BLaER1 treated with 17β-estradiol and CSF1 and Interleukin-3, amounts not matched to agents 10 nM and 100 nM (cell line): ENCODE measurements around the gene GPC6.

Source experiments
- H3K27ac ChIP-seq, 11 experiments: shearing (Covaris generic); formaldehyde crosslinking; 2 replicates each; pipeline ENCODE4 v1.8.1; 2022
- H3K27me3 ChIP-seq, 11 experiments: shearing (Covaris generic); formaldehyde crosslinking; 2 replicates each; pipeline ENCODE4 v1.8.1; 2022
- H3K36me3 ChIP-seq, 11 experiments: shearing (Covaris generic); formaldehyde crosslinking; 2 replicates each; pipeline ENCODE4 v1.8.1; 2022
- H3K4me1 ChIP-seq, 10 experiments: shearing (Covaris generic); formaldehyde crosslinking; 2 replicates each; pipeline ENCODE4 v1.8.1; 2022
- H3K4me2 ChIP-seq, 11 experiments: shearing (Covaris generic); formaldehyde crosslinking; 2 replicates each; pipeline ENCODE4 v1.8.1; 2022
- H3K4me3 ChIP-seq, 10 experiments: shearing (Covaris generic); formaldehyde crosslinking; 2 replicates each; pipeline ENCODE4 v1.8.1; 2022
- H3K9ac ChIP-seq, 11 experiments: shearing (Covaris generic); formaldehyde crosslinking; 2 replicates each; pipeline ENCODE4 v1.8.1; 2022
- H3K9me3 ChIP-seq, 11 experiments: shearing (Covaris generic); formaldehyde crosslinking; replicated peaks in 1 of 11; 2 replicates each; pipeline ENCODE4 v1.8.1; 2022
- H4K20me1 ChIP-seq, 11 experiments: shearing (Covaris generic); formaldehyde crosslinking; 2 replicates each; pipeline ENCODE4 v1.8.1; 2022
- Cebpa-rat ChIP-seq, 11 experiments: shearing (Covaris generic); IDR thresholded peaks; 2 replicates each; pipeline ENCODE4 v1.8.1; 2022

GPC6 gene

GRCh38 chr13:93227878-93228642 lies 1.5 kb downstream of the GPC6 start:
- Histone ChIP-seq H3K36me3 (no peaks in the 10 kb centered on the region), H3K27ac (no peak overlapping the region), H3K9me3 (peaks cover 18 to 24% (median 22%) of the 10 kb centered on the region in 11 experiments), H3K4me2 (no peak overlapping the region), H3K4me3 (no peak overlapping the region), H3K4me1 (no peaks in the 10 kb centered on the region), H4K20me1 (no peaks in the 10 kb centered on the region), H3K9ac (no peak overlapping the region), H3K27me3 (no peaks in the 10 kb centered on the region)
- TF ChIP-seq Cebpa-rat (IDR thresholded peaks at IDR 0.05): no peak

GRCh38 chr13:93228643-93228937 lies 2.0 kb downstream of the GPC6 start:
- no peak overlapping the region for H3K9ac ChIP-seq
- H3K36me3 ChIP-seq: no peaks in the 10 kb centered on the region
- no peak overlapping the region for H3K4me2 ChIP-seq
- H3K27me3 ChIP-seq: no peaks in the 10 kb centered on the region
- no peaks in the 10 kb centered on the region for H4K20me1 ChIP-seq
- no peak for TF ChIP-seq Cebpa-rat (IDR thresholded peaks at IDR 0.05)
- no peaks in the 10 kb centered on the region for H3K4me1 ChIP-seq
- no peak overlapping the region for H3K27ac ChIP-seq
- no peak overlapping the region for H3K4me3 ChIP-seq
- peaks cover 21 to 28% (median 25%) of the 10 kb centered on the region in 11 experiments for H3K9me3 ChIP-seq

GRCh38 chr13:93230261-93230855 lies 3.8 kb downstream of the GPC6 start:
- H3K9ac ChIP-seq: no peak overlapping the region
- peaks cover 21 to 34% (median 29%) of the 10 kb centered on the region in 11 experiments for H3K9me3 ChIP-seq
- no peak overlapping the region for H3K4me3 ChIP-seq
- no peaks in the 10 kb centered on the region for H4K20me1 ChIP-seq
- H3K27me3 ChIP-seq: no peaks in the 10 kb centered on the region
- no peak overlapping the region for H3K4me2 ChIP-seq
- TF ChIP-seq Cebpa-rat (IDR thresholded peaks at IDR 0.05): no peak
- H3K27ac ChIP-seq: no peak overlapping the region
- no peaks in the 10 kb centered on the region for H3K36me3 ChIP-seq
- H3K4me1 ChIP-seq: no peaks in the 10 kb centered on the region

GRCh38 chr13:93231867-93232266 lies 5.3 kb downstream of the GPC6 start:
- Histone ChIP-seq H3K4me2 (no peak overlapping the region), H3K9me3 (peaks cover 17 to 30% (median 26%) of the 10 kb centered on the region in 11 experiments), H3K4me1 (no peaks in the 10 kb centered on the region), H3K27me3 (no peaks in the 10 kb centered on the region), H3K9ac (no peak overlapping the region), H3K4me3 (no peak overlapping the region), H3K36me3 (no peaks in the 10 kb centered on the region), H3K27ac (no peak overlapping the region), H4K20me1 (no peaks in the 10 kb centered on the region)
- TF ChIP-seq Cebpa-rat (IDR thresholded peaks at IDR 0.05): no peak

GRCh38 chr13:93233997-93234416 lies 7.4 kb downstream of the GPC6 start:
- Histone ChIP-seq H3K4me3 (no peak overlapping the region), H3K9me3 (peaks cover 14 to 27% (median 17%) of the 10 kb centered on the region in 11 experiments), H4K20me1 (no peaks in the 10 kb centered on the region), H3K27ac (no peak overlapping the region), H3K27me3 (no peaks in the 10 kb centered on the region), H3K36me3 (no peaks in the 10 kb centered on the region), H3K4me1 (no peaks in the 10 kb centered on the region), H3K4me2 (no peak overlapping the region), H3K9ac (no peak overlapping the region)
- TF ChIP-seq Cebpa-rat (IDR thresholded peaks at IDR 0.05): no peak

GRCh38 chr13:93234459-93234858 lies 7.9 kb downstream of the GPC6 start:
- no peak overlapping the region for H3K9ac ChIP-seq
- no peaks in the 10 kb centered on the region for H3K4me1 ChIP-seq
- H3K4me3 ChIP-seq: no peak overlapping the region
- H4K20me1 ChIP-seq: no peaks in the 10 kb centered on the region
- no peak for TF ChIP-seq Cebpa-rat (IDR thresholded peaks at IDR 0.05)
- no peaks in the 10 kb centered on the region for H3K36me3 ChIP-seq
- no peaks in the 10 kb centered on the region for H3K27me3 ChIP-seq
- H3K4me2 ChIP-seq: no peak overlapping the region
- H3K27ac ChIP-seq: no peak overlapping the region
- H3K9me3 ChIP-seq: peaks cover 16 to 32% (median 20%) of the 10 kb centered on the region in 11 experiments

GRCh38 chr13:93235258-93236015 lies 8.8 kb downstream of the GPC6 start:
- Histone ChIP-seq H3K4me2 (no peak overlapping the region), H3K27me3 (no peaks in the 10 kb centered on the region), H3K27ac (no peak overlapping the region), H3K4me3 (no peak overlapping the region), H3K9me3 (peaks cover 17 to 39% (median 25%) of the 10 kb centered on the region in 11 experiments), H3K4me1 (no peaks in the 10 kb centered on the region), H3K36me3 (no peaks in the 10 kb centered on the region), H4K20me1 (no peaks in the 10 kb centered on the region), H3K9ac (no peak overlapping the region)
- no peak for TF ChIP-seq Cebpa-rat (IDR thresholded peaks at IDR 0.05)

- Histone ChIP-seq H3K27ac (no peak overlapping the region), H3K4me3 (no peak overlapping the region), H3K36me3 (no peaks in the 10 kb centered on the region), H3K27me3 (no peaks in the 10 kb centered on the region), H4K20me1 (no peaks in the 10 kb centered on the region), H3K9ac (no peak overlapping the region), H3K4me1 (peaks cover under 1 to 4% (median 1%) of the 10 kb centered on the region in 10 experiments; a peak in 7 of 20 replicates), H3K9me3 (peaks cover 12 to 41% (median 21%) of the 10 kb centered on the region in 11 experiments), H3K4me2 (no peak overlapping the region)
- no peak for TF ChIP-seq Cebpa-rat (IDR thresholded peaks at IDR 0.05)
Observed at GRCh38 chr13:93238711-93239110, 12.1 kb downstream of the GPC6 start.

GRCh38 chr13:93243375-93244063 lies 16.9 kb downstream of the GPC6 start:
- Histone ChIP-seq H3K27me3 (no peaks in the 10 kb centered on the region), H3K4me2 (peak overlapping the region; percentile 41 to 88 (median 68)), H3K9me3 (peaks cover 7 to 27% (median 12%) of the 10 kb centered on the region in 11 experiments), H3K36me3 (no peaks in the 10 kb centered on the region), H4K20me1 (no peaks in the 10 kb centered on the region), H3K4me3 (peak overlapping the region in 2 of 10 experiments; percentile 47 to 60; a peak in 1 of 20 replicates), H3K4me1 (peaks cover 4 to 13% (median 8%) of the 10 kb centered on the region in 10 experiments; a peak in 12 of 20 replicates), H3K27ac (no peak overlapping the region), H3K9ac (no peak overlapping the region)
- no peak for TF ChIP-seq Cebpa-rat (IDR thresholded peaks at IDR 0.05)
